HepG2 (cell line): ENCODE data around the gene SCGB1C2. TPM values are rescaled to one million over a fixed set of nuclear protein-coding genes. Genes with fewer than 3 reads are reported as not detected.

Experiments used
- ATAC-seq: fragments of 200-7000 bp; cut with Tn5 transposase; 3 replicates; pipeline ENCODE4 v1.9.1; 2020; ENCODE audit warnings: mild to moderate bottlenecking, moderate library complexity
- BruUV-seq: library from RNA; stranded (reverse); fragments of 400-500 nt; replicated peaks from 2 replicates; lab custom pipeline; 2021; lab: Mats Ljungman, UMichigan
- CTCF ChIA-PET: fragments of 300-600 bp; formaldehyde crosslinking; extraction: SDS; loops from one replicate; lab custom pipeline; 2021; ENCODE audit warnings: low total read pairs, inconsistent platforms, low intra/inter-chr PET ratio; lab: Yijun Ruan, JAX
- POLR2A ChIA-PET: fragments of 350-600 bp; sonication (Branson Sonifier 250); formaldehyde crosslinking; loops from one replicate; lab custom pipeline; 2020; ENCODE audit warnings: antibody characterized with exemption, inconsistent platforms; lab: Yijun Ruan, JAX
- DNase-seq: peaks from one replicate; pipeline ENCODE4 v3.0.0-alpha.2; 2015; ENCODE audit warnings: low spot score
- FAIRE-seq: peaks from 3 replicates; lab custom pipeline; 2011; peaks lifted over from hg19 to GRCh38; lab: Jason Lieb, UNC
- H2AFZ ChIP-seq: one replicate; pipeline ENCODE4 v1.6.1; 2011; ENCODE audit warnings: low read length, inconsistent platforms
- H3K27ac ChIP-seq: fragments of 300-600 bp; 3 replicates; pipeline ENCODE4 v1.8.0; 2011; ENCODE audit warnings: mixed run types, mild to moderate bottlenecking, mixed read lengths, low read length, inconsistent platforms; ENCODE audit not compliant: insufficient read depth; ENCODE audit errors: extremely low read length
- H3K27me3 ChIP-seq, 2 experiments: fragments of 200-600 bp in 1 of 2; 2 replicates in 1 of 2; 3 replicates in 1 of 2; pipeline versions ENCODE4 v1.6.0 to v1.8.0; 2011; ENCODE audit warnings: low read length in 2 of 2, mild to moderate bottlenecking in 2 of 2, moderate library complexity in 2 of 2, inconsistent platforms in 1 of 2; ENCODE audit not compliant: insufficient read depth in 2 of 2, control insufficient read depth in 1 of 2
- H3K36me3 ChIP-seq, 2 experiments: fragments of 200-600 bp in 1 of 2; replicated peaks in 1 of 2; 2 replicates in 1 of 2; 3 replicates in 1 of 2; pipeline versions ENCODE4 v1.5.1 to v1.8.0; 2011; ENCODE audit warnings: low read length in 2 of 2, inconsistent platforms in 1 of 2; ENCODE audit not compliant: insufficient read depth in 2 of 2, control insufficient read depth in 1 of 2
- H3K4me1 ChIP-seq: 2 replicates; pipeline ENCODE4 v1.5.1; 2012; ENCODE audit warnings: low read length, inconsistent platforms; ENCODE audit not compliant: insufficient read depth
- H3K4me2 ChIP-seq: 2 replicates; pipeline ENCODE4 v1.6.0; 2011; ENCODE audit warnings: low read depth, low read length, inconsistent platforms
- H3K4me3 ChIP-seq, 3 experiments: fragments of 200-600 bp in 1 of 3; sonication (generic), shearing (Covaris generic) in 1 of 3; replicated peaks in 1 of 3; 2 replicates each; pipeline ENCODE4 v1.5.1; 2011 to 2016; ENCODE audit warnings: low read length in 3 of 3, inconsistent platforms in 2 of 3, low read depth in 2 of 3, mild to moderate bottlenecking in 2 of 3, control low read depth in 1 of 3, mixed read lengths in 1 of 3; ENCODE audit not compliant: insufficient read depth in 1 of 3
- H3K79me2 ChIP-seq: one replicate; pipeline ENCODE4 v1.6.1; 2011; ENCODE audit warnings: low read length, inconsistent platforms; ENCODE audit not compliant: insufficient read depth
- H3K9ac ChIP-seq: 2 replicates; pipeline ENCODE4 v1.6.0; 2011; ENCODE audit warnings: mild to moderate bottlenecking, low read depth, low read length, inconsistent platforms; ENCODE audit not compliant: insufficient read depth
- H3K9me3 ChIP-seq: 2 replicates; pipeline ENCODE4 v1.5.1; 2012; ENCODE audit warnings: mild to moderate bottlenecking, low read length
- H4K20me1 ChIP-seq: 2 replicates; pipeline ENCODE4 v1.6.0; 2011; ENCODE audit warnings: inconsistent platforms, mild to moderate bottlenecking, low read length, moderate library complexity; ENCODE audit not compliant: insufficient read depth
- WGBS: methylation state at CpG from one replicate; pipeline ENCODE4 v1.1.6; 2017; ENCODE audit warnings: low lambda C conversion rate; 5-methylcytosine and 5-hydroxymethylcytosine counted together
- in situ Hi-C: cut with HindIII; loops from 2 replicates; pipeline ENCODE4 v1.10.0; 2017; ENCODE audit warnings: low pct_unique_long_range_greater_than_20kb; ENCODE audit not compliant: extremely low pct_ligation_motif_present
- intact Hi-C: fragments of 100-400 bp; cut with micrococcal nuclease; formaldehyde crosslinking; loops from one replicate; pipeline ENCODE4 v1.10.0; 2022; ENCODE audit not compliant: unreplicated experiment
- polyA plus RNA-seq, 8 experiments: library from polyadenylated mRNA; depleted of rRNA in 3 of 8; stranded (reverse) in 7 of 8; unstranded in 1 of 8; fragments of >200 nt; fragmentation: Illumina TruSeq in 4 of 8; extraction: Trizol in 4 of 8; gene quantifications; 2 replicates each; pipeline versions ENCODE4 v1.2.1 to v1.2.3, GENCODE V29; 2011 to 2016; ENCODE audit warnings: low read depth in 4 of 8, missing spikeins in 1 of 8, mixed read lengths in 1 of 8; ENCODE audit not compliant: insufficient read depth in 1 of 8
- total RNA-seq, 5 experiments: library from RNA; depleted of rRNA; stranded (reverse); fragments of >200 nt; fragmentation: Illumina TruSeq; extraction: Trizol; gene quantifications; 2 replicates each; pipeline ENCODE4 v1.2.3, GENCODE V29; 2016; ENCODE audit warnings: low read depth in 1 of 5
- TF ChIP-seq, protein P1 (sequence below): sonication (generic); formaldehyde crosslinking; IDR thresholded peaks from 2 replicates; pipeline ENCODE4 v1.5.0; 2020; ENCODE audit warnings: missing genetic modification reagents
- TF ChIP-seq, protein P2 (sequence below): sonication (generic); formaldehyde crosslinking; IDR thresholded peaks from 2 replicates; pipeline ENCODE4 v1.4.0; 2020; ENCODE audit warnings: mild to moderate bottlenecking, missing genetic modification reagents
- TF ChIP-seq, protein P3 (sequence below): conservative IDR thresholded peaks from 2 replicates; pipeline ENCODE4 v1.6.1; 2018; ENCODE audit warnings: missing genetic modification reagents
- TF ChIP-seq, protein P4 (sequence below): IDR thresholded peaks from 2 replicates; pipeline ENCODE4 v1.6.1; 2018; ENCODE audit warnings: missing genetic modification reagents
- TF ChIP-seq, protein P5 (sequence below): sonication (generic); formaldehyde crosslinking; IDR thresholded peaks from 2 replicates; pipeline ENCODE4 v1.4.0; 2020; ENCODE audit warnings: missing genetic modification reagents

Gene SCGB1C2
- total and polyA plus RNA-seq, 2 of the 13 experiments (the other 11 are each of a cell fraction or from before 2014, with no cell fraction given), result not detected

DNA sequence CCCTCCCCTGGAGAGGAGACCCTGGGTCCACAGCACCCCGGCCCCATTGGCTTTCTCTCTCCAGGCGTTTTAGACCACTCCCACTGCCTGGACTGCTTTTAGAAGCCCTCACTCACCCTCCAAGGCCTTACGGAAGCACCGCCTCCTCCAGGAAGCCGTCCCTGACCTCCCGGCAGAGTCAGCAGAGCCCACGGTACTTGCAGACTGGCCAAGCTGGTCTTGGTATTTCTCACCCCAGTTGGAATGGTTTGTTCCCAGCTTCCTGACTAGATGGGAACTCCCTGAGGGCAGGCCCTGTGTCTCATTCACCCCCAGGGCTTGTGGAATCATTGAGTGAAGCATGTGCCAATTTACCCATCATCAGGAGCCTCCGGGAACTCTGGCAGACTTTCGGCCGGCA lies 9.2 kb downstream of the SCGB1C2 start:
- POLR2A ChIA-PET, result no interaction called here
- H2AFZ ChIP-seq, result no peak overlapping the region
- ATAC-seq, result no peak

More for the DNA sequence above, 9.2 kb downstream of the SCGB1C2 start:
- Histone ChIP-seq H3K27ac (no peak overlapping the region), H3K4me2 (no peak overlapping the region), H3K79me2 (no peaks in the 10 kb centered on the region), H3K27me3 (peaks cover 2 to 31% of the 10 kb centered on the region in 2 experiments; a peak in 3 of 5 replicates), H4K20me1 (no peaks in the 10 kb centered on the region; the same call in 1 of the 2 replicates), H3K36me3 (no peaks in the 10 kb centered on the region), H3K9ac (no peak overlapping the region), H3K4me3 (no peak overlapping the region), H3K4me1 (peaks cover 37% of the 10 kb centered on the region), H3K9me3 (no peaks in the 10 kb centered on the region)
- 34% methylated on average over 10 of the region's 10 CpGs for WGBS
- FAIRE-seq, result no peak
- DNase-seq, result no peak
- intact Hi-C loops (no loop called here), in situ Hi-C loops (no loop called here)
- CTCF ChIA-PET, result no interaction called here
- TF ChIP-seq, protein P1, sequence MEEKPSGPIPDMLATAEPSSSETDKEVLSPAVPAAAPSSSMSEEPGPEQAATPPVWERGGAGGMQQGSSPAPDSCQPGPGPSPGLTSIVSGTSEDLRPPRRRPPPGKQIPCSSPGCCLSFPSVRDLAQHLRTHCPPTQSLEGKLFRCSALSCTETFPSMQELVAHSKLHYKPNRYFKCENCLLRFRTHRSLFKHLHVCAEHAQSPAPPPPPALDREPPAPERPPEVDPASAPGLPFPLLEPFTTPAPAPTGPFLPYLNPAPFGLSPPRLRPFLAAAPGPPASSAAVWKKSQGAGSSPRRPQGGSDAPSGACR (CRISPR knock-in tag), result no peak
- TF ChIP-seq, protein P2, sequence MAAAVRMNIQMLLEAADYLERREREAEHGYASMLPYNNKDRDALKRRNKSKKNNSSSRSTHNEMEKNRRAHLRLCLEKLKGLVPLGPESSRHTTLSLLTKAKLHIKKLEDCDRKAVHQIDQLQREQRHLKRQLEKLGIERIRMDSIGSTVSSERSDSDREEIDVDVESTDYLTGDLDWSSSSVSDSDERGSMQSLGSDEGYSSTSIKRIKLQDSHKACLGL (CRISPR knock-in tag), result no peak
- TF ChIP-seq, protein P3, sequence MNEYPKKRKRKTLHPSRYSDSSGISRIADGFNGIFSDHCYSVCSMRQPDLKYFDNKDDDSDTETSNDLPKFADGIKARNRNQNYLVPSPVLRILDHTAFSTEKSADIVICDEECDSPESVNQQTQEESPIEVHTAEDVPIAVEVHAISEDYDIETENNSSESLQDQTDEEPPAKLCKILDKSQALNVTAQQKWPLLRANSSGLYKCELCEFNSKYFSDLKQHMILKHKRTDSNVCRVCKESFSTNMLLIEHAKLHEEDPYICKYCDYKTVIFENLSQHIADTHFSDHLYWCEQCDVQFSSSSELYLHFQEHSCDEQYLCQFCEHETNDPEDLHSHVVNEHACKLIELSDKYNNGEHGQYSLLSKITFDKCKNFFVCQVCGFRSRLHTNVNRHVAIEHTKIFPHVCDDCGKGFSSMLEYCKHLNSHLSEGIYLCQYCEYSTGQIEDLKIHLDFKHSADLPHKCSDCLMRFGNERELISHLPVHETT (CRISPR knock-in tag), result no peak
- TF ChIP-seq, protein P4, sequence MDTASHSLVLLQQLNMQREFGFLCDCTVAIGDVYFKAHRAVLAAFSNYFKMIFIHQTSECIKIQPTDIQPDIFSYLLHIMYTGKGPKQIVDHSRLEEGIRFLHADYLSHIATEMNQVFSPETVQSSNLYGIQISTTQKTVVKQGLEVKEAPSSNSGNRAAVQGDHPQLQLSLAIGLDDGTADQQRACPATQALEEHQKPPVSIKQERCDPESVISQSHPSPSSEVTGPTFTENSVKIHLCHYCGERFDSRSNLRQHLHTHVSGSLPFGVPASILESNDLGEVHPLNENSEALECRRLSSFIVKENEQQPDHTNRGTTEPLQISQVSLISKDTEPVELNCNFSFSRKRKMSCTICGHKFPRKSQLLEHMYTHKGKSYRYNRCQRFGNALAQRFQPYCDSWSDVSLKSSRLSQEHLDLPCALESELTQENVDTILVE (CRISPR knock-in tag), result no peak
- TF ChIP-seq, protein P5, sequence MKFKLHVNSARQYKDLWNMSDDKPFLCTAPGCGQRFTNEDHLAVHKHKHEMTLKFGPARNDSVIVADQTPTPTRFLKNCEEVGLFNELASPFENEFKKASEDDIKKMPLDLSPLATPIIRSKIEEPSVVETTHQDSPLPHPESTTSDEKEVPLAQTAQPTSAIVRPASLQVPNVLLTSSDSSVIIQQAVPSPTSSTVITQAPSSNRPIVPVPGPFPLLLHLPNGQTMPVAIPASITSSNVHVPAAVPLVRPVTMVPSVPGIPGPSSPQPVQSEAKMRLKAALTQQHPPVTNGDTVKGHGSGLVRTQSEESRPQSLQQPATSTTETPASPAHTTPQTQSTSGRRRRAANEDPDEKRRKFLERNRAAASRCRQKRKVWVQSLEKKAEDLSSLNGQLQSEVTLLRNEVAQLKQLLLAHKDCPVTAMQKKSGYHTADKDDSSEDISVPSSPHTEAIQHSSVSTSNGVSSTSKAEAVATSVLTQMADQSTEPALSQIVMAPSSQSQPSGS (CRISPR knock-in tag), result no peak
- no TSS peak for BruUV-seq
